ENCODE data around the gene ISL2. TPM values are rescaled to one million over a fixed set of nuclear protein-coding genes. Genes with fewer than 3 reads are reported as not detected.

ISL2 gene
- total RNA-seq, 1 experiment from 2014 or later: 0.51 TPM

DNA sequence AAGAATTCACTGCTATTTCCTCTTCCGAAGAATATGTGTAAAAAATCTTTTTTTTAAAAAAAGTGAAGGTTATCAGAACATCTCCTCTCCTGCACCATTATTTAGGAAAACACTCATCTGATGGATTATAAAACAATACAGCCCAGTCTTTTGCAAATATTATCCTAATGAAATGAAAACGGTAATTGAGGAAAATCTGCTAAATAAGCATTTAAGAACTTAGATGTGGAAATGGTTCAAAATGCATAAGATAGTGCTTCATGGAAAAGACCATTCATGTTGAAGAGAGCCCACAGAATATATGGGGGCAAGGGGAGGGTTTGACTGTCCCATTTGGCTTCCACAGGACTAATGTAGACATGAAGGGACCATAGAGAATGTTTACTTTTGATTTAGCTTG is 47.8 kb downstream of the ISL2 start:
- in situ Hi-C loops (cut with HindIII; ENCODE audit: low pct_unique_long_range_greater_than_20kb, low sequenced_read_pairs) (no loop called here), intact Hi-C loops (cut with micrococcal nuclease; ENCODE audit: unreplicated experiment) (no loop called here)
- no peaks in the 10 kb centered on the region for H3K27me3 ChIP-seq (ENCODE audit: control insufficient read depth, insufficient read depth, low read length)
- no peaks in the 10 kb centered on the region; the same call in 1 of the 2 replicates for H3K36me3 ChIP-seq (ENCODE audit: control insufficient read depth, insufficient read depth, low read length)
- BruUV-seq (replicated peaks): no TSS peak
- no peaks in the 10 kb centered on the region for H3K4me1 ChIP-seq (ENCODE audit: control insufficient read depth, insufficient read depth, low read length)
- no peak for ATAC-seq
- no peak for DNase-seq (ENCODE audit: low read depth, low spot score)
- H3K27ac ChIP-seq (ENCODE audit: low read length): no peak overlapping the region
- no peak overlapping the region for H3K4me3 ChIP-seq (ENCODE audit: low read depth in 2 of 2, low read length in 2 of 2)
- ChIA-PET CTCF (no interaction called here), POLR2A (no interaction called here)
- TF ChIP-seq SIN3A (IDR thresholded peaks at IDR 0.05; ENCODE audit: borderline replicate concordance, insufficient read depth, low read depth, low read length): no peak
- no peak for TF ChIP-seq TCF7L2 (IDR thresholded peaks at IDR 0.05; ENCODE audit: low read depth, low read length)
- TF ChIP-seq POLR2AphosphoS5 (IDR thresholded peaks at IDR 0.05; ENCODE audit: low read depth, low read length): no peak
- TF ChIP-seq, protein P1, sequence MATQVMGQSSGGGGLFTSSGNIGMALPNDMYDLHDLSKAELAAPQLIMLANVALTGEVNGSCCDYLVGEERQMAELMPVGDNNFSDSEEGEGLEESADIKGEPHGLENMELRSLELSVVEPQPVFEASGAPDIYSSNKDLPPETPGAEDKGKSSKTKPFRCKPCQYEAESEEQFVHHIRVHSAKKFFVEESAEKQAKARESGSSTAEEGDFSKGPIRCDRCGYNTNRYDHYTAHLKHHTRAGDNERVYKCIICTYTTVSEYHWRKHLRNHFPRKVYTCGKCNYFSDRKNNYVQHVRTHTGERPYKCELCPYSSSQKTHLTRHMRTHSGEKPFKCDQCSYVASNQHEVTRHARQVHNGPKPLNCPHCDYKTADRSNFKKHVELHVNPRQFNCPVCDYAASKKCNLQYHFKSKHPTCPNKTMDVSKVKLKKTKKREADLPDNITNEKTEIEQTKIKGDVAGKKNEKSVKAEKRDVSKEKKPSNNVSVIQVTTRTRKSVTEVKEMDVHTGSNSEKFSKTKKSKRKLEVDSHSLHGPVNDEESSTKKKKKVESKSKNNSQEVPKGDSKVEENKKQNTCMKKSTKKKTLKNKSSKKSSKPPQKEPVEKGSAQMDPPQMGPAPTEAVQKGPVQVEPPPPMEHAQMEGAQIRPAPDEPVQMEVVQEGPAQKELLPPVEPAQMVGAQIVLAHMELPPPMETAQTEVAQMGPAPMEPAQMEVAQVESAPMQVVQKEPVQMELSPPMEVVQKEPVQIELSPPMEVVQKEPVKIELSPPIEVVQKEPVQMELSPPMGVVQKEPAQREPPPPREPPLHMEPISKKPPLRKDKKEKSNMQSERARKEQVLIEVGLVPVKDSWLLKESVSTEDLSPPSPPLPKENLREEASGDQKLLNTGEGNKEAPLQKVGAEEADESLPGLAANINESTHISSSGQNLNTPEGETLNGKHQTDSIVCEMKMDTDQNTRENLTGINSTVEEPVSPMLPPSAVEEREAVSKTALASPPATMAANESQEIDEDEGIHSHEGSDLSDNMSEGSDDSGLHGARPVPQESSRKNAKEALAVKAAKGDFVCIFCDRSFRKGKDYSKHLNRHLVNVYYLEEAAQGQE (IDR thresholded peaks at IDR 0.05; ENCODE audit: insufficient read depth in 1 of 2, low read depth in 2 of 2, low read length in 1 of 2): no peak
- TF ChIP-seq, protein P2, sequence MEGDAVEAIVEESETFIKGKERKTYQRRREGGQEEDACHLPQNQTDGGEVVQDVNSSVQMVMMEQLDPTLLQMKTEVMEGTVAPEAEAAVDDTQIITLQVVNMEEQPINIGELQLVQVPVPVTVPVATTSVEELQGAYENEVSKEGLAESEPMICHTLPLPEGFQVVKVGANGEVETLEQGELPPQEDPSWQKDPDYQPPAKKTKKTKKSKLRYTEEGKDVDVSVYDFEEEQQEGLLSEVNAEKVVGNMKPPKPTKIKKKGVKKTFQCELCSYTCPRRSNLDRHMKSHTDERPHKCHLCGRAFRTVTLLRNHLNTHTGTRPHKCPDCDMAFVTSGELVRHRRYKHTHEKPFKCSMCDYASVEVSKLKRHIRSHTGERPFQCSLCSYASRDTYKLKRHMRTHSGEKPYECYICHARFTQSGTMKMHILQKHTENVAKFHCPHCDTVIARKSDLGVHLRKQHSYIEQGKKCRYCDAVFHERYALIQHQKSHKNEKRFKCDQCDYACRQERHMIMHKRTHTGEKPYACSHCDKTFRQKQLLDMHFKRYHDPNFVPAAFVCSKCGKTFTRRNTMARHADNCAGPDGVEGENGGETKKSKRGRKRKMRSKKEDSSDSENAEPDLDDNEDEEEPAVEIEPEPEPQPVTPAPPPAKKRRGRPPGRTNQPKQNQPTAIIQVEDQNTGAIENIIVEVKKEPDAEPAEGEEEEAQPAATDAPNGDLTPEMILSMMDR (IDR thresholded peaks at IDR 0.05): no peak
- no peaks in the 10 kb centered on the region for H3K9me3 ChIP-seq (ENCODE audit: control insufficient read depth, insufficient read depth, low read depth, low read length)

DNA sequence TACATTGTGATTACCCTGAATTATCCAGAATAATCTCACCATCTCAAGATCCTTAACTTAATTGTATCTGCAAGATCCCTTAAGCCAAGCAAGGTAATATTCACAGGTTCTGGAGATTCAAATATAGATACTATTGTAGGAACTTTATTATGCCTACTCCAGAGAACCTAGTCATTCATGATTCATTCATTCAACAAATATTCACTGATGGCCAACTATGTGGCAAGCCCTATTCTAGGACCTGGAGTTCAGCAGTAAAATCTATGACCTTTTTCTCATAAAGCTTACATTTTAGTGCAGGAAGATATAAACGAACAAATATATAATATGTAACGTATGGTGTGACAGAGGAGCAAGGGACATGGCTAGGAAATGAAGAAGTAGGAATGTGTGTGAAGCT is 49.6 kb downstream of the ISL2 start:
- DNase-seq (ENCODE audit: low read depth, low spot score) (no peak), ATAC-seq (no peak)
- H3K27ac ChIP-seq (ENCODE audit: low read length): no peak overlapping the region
- TF ChIP-seq, protein P1 (IDR thresholded peaks at IDR 0.05; ENCODE audit: insufficient read depth in 1 of 2, low read depth in 2 of 2, low read length in 1 of 2): no peak
- TF ChIP-seq TCF7L2 (IDR thresholded peaks at IDR 0.05; ENCODE audit: low read depth, low read length): no peak
- no peak for TF ChIP-seq SIN3A (IDR thresholded peaks at IDR 0.05; ENCODE audit: borderline replicate concordance, insufficient read depth, low read depth, low read length)
- TF ChIP-seq, protein P2 (IDR thresholded peaks at IDR 0.05): no peak
- no peak for TF ChIP-seq POLR2AphosphoS5 (IDR thresholded peaks at IDR 0.05; ENCODE audit: low read depth, low read length)
- ChIA-PET CTCF (interaction anchor here (0.6 kb wide), 1 partner anchor 61 kb away, joined by 6 read pairs; no protein-coding TSS in a partner anchor), POLR2A (no interaction called here)
- no peaks in the 10 kb centered on the region for H3K9me3 ChIP-seq (ENCODE audit: control insufficient read depth, insufficient read depth, low read depth, low read length)
- intact Hi-C loops (cut with micrococcal nuclease; ENCODE audit: unreplicated experiment): no loop called here
- no peaks in the 10 kb centered on the region for H3K36me3 ChIP-seq (ENCODE audit: control insufficient read depth, insufficient read depth, low read length)
- in situ Hi-C loops (cut with HindIII; ENCODE audit: low pct_unique_long_range_greater_than_20kb, low sequenced_read_pairs): no loop called here
- no peak overlapping the region for H3K4me3 ChIP-seq (ENCODE audit: low read depth in 2 of 2, low read length in 2 of 2)
- no peaks in the 10 kb centered on the region for H3K4me1 ChIP-seq (ENCODE audit: control insufficient read depth, insufficient read depth, low read length)
- no TSS peak for BruUV-seq (replicated peaks)
- no peaks in the 10 kb centered on the region for H3K27me3 ChIP-seq (ENCODE audit: control insufficient read depth, insufficient read depth, low read length)

All from Panc1 (cell line).